ENCODE data around the gene RSPO4. TPM values are rescaled to one million over a fixed set of nuclear protein-coding genes. Genes with fewer than 3 reads are reported as not detected.
A peak's percentile ranks its signal among the peaks of the same experiment; 100 is the strongest.

The RSPO4 gene
- total and polyA plus RNA-seq, 2 of the 8 experiments (the other 6 are each of a cell fraction or from before 2014, with no cell fraction given) = 3.4 to 6.4 TPM

DNA sequence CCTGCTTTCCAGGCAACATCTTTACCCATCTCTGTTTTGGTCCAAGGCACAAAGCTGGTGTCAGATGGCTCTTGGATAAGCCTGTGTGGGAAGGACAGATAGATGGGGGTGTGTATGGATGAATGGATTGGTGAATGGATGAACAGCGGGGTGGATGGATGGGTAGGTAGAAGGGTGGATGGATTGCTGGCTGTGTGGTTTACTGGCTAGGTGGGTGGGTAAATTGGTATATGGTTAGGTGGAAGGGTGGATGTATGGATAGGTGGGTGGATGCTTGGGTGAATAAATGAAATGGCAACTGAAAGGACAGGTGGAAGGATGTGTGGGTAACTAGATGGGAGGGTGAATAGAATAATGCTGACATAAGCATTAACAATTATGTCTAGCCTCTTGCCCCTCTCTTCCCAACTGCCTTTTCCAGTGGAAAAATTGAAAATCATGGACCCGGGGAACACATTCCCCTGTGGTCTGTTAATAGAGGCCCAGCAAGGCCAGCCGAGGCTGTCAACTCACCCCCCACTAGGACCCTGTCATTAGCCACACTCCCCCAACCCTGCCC lies 43.8 kb upstream of the RSPO4 start:
- Histone ChIP-seq H3K4ac (replicated peaks; ENCODE audit: insufficient read length, low read depth, low read length) (no peak overlapping the region), H2AFZ (ENCODE audit: low read length) (no peak overlapping the region), H3K79me2 (ENCODE audit: control insufficient read depth in 1 of 2, insufficient read depth in 2 of 2, low read length in 2 of 2) (no peaks in the 10 kb centered on the region), H2BK12ac (ENCODE audit: low read depth, low read length) (no peak overlapping the region), H3K56ac (replicated peaks; ENCODE audit: insufficient read length, low read depth, low read length) (no peak overlapping the region), H3K27ac (ENCODE audit: low read depth, low read length) (no peak overlapping the region), H3K9ac (replicated peaks in 1 of 4; ENCODE audit: extremely low read depth in 1 of 4, low read depth in 3 of 4, low read length in 3 of 4) (no peak overlapping the region), H3K4me2 (ENCODE audit: insufficient read depth in 1 of 2, low read depth in 2 of 2, low read length in 2 of 2) (no peak overlapping the region), H2AK5ac (ENCODE audit: low read depth, low read length) (no peak overlapping the region), H2BK120ac (replicated peaks; ENCODE audit: low read depth, low read length) (no peak overlapping the region), H3K9me3 (ENCODE audit: insufficient read depth in 2 of 2, low read depth in 1 of 2, low read length in 1 of 2) (no peaks in the 10 kb centered on the region), H4K5ac (ENCODE audit: insufficient read length, low read depth, low read length) (no peak overlapping the region), H2BK20ac (ENCODE audit: low read length) (no peak overlapping the region), H3K23me2 (ENCODE audit: low read depth, low read length) (peaks cover 3% of the 10 kb centered on the region; the same call in 1 of the 2 replicates), H3K27me3 (replicated peaks in 1 of 4; ENCODE audit: control insufficient read depth in 3 of 4, extremely low read depth in 1 of 4, insufficient read depth in 3 of 4, low read length in 3 of 4) (no peaks in the 10 kb centered on the region; a peak in 1 of 7 replicates), H3K23ac (ENCODE audit: insufficient read length) (no peak overlapping the region), H4K8ac (ENCODE audit: extremely low read depth, insufficient read depth, low read length) (no peak overlapping the region), H3K4me3 (ENCODE audit: extremely low read depth in 1 of 4, insufficient read depth in 2 of 4, low read depth in 3 of 4, low read length in 4 of 4) (no peak overlapping the region), H3K18ac (ENCODE audit: extremely low read depth, low read length) (no peak overlapping the region), H2BK5ac (ENCODE audit: low read depth, low read length) (no peak overlapping the region), H4K91ac (replicated peaks; ENCODE audit: insufficient read length, low read length) (no peak overlapping the region), H4K20me1 (replicated peaks in 1 of 2; ENCODE audit: control insufficient read depth in 1 of 2, insufficient read depth in 2 of 2, low read length in 2 of 2) (no peaks in the 10 kb centered on the region), H3K79me1 (ENCODE audit: low read depth, low read length) (no peaks in the 10 kb centered on the region), H2BK15ac (ENCODE audit: low read length) (no peak overlapping the region), H3K36me3 (ENCODE audit: control insufficient read depth in 2 of 4, insufficient read depth in 4 of 4, low read length in 3 of 4) (no peaks in the 10 kb centered on the region), H3K14ac (ENCODE audit: insufficient read length) (no peak overlapping the region), H3K4me1 (replicated peaks in 1 of 4; ENCODE audit: control insufficient read depth in 3 of 4, insufficient read depth in 4 of 4, low read length in 3 of 4) (no peaks in the 10 kb centered on the region)
- WGBS, 2 experiments (ENCODE audit: extremely low coverage in 1 of 2, insufficient coverage in 1 of 2, insufficient read length in 1 of 2, insufficient replicate concordance in 2 of 2, low coverage in 1 of 2, low lambda C conversion rate in 2 of 2, missing lambda C conversion rate in 1 of 2) = 88 to 100% methylated on average over 1 to 3 of the region's 3 CpGs
- ChIA-PET POLR2A (ENCODE audit: partially characterized antibody) (no interaction called here), CTCF (ENCODE audit: partially characterized antibody) (interaction anchor here (0.5 kb wide), 1 partner anchor 58 kb away, joined by 3 read pairs; no protein-coding TSS in a partner anchor)
- no peak for DNase-seq (ENCODE audit: low read depth in 1 of 2, low spot score in 2 of 2)
- TF ChIP-seq SIRT6 (IDR thresholded peaks at IDR 0.05; ENCODE audit: low read length) (no peak), MAFK (IDR thresholded peaks at IDR 0.05; ENCODE audit: low read depth, low read length) (peak; percentile 76; the same call in 1 of the 2 replicates), BRCA1 (IDR thresholded peaks at IDR 0.05; ENCODE audit: low read depth, low read length) (no peak)
- no peak for FAIRE-seq

All from H1 (cell line).